ENCODE results near the gene MBP. TPM values are rescaled to one million over a fixed set of nuclear protein-coding genes. Genes with fewer than 3 reads are reported as not detected.

The MBP gene
- total and polyA plus RNA-seq, 9 donors, result 8.7 to 23.0 (median 11.2) TPM

- Histone ChIP-seq H3K27me3 (ENCODE audit: control insufficient read depth, insufficient read depth, low read length) (no peaks in the 10 kb centered on the region), H3K4me3 (ENCODE audit: low read length) (no peak overlapping the region), H3K27ac (ENCODE audit: low read length) (no peak overlapping the region), H3K36me3 (ENCODE audit: control insufficient read depth, insufficient read depth, low read length) (no peaks in the 10 kb centered on the region), H3K4me1 (ENCODE audit: control insufficient read depth, insufficient read depth, low read length) (peaks cover 15% of the 10 kb centered on the region), H3K9me3 (replicated peaks; ENCODE audit: control insufficient read depth, low read depth, low read length) (no peaks in the 10 kb centered on the region)
- DNase-seq, result no peak
- 60% methylated on average over 2 of the region's 10 CpGs for WGBS (ENCODE audit: insufficient coverage)
Measured at GRCh38 chr18:77039196-77040130, 93.1 kb downstream of the MBP start.

- Histone ChIP-seq H3K4me1 (ENCODE audit: control insufficient read depth, insufficient read depth, low read length) (peaks cover 15% of the 10 kb centered on the region), H3K36me3 (ENCODE audit: control insufficient read depth, insufficient read depth, low read length) (no peaks in the 10 kb centered on the region), H3K27me3 (ENCODE audit: control insufficient read depth, insufficient read depth, low read length) (no peaks in the 10 kb centered on the region), H3K9me3 (replicated peaks; ENCODE audit: control insufficient read depth, low read depth, low read length) (no peaks in the 10 kb centered on the region), H3K27ac (ENCODE audit: low read length) (no peak overlapping the region), H3K4me3 (ENCODE audit: low read length) (no peak overlapping the region)
- WGBS (ENCODE audit: insufficient coverage), result no CpG with 5 or more reads among the region's 3 CpGs
- DNase-seq, result no peak
Measured at GRCh38 chr18:77038182-77038858, 94.3 kb downstream of the MBP start.

GRCh38 chr18:77037567-77037966 lies 95.0 kb downstream of the MBP start:
- 92% methylated on average over 8 of the region's 13 CpGs for WGBS (ENCODE audit: insufficient coverage)
- no peak overlapping the region for H3K4me3 ChIP-seq (ENCODE audit: low read length)
- no peaks in the 10 kb centered on the region for H3K9me3 ChIP-seq (replicated peaks; ENCODE audit: control insufficient read depth, low read depth, low read length)
- no peaks in the 10 kb centered on the region for H3K27me3 ChIP-seq (ENCODE audit: control insufficient read depth, insufficient read depth, low read length)
- DNase-seq, result no peak
- no peaks in the 10 kb centered on the region for H3K36me3 ChIP-seq (ENCODE audit: control insufficient read depth, insufficient read depth, low read length)
- no peak overlapping the region for H3K27ac ChIP-seq (ENCODE audit: low read length)
- peaks cover 14% of the 10 kb centered on the region for H3K4me1 ChIP-seq (ENCODE audit: control insufficient read depth, insufficient read depth, low read length)

GRCh38 chr18:77035380-77036187 lies 97.0 kb downstream of the MBP start:
- H3K27me3 ChIP-seq (ENCODE audit: control insufficient read depth, insufficient read depth, low read length), result no peaks in the 10 kb centered on the region
- peak; percentile 86 for DNase-seq
- H3K9me3 ChIP-seq (replicated peaks; ENCODE audit: control insufficient read depth, low read depth, low read length), result no peaks in the 10 kb centered on the region
- H3K4me1 ChIP-seq (ENCODE audit: control insufficient read depth, insufficient read depth, low read length), result peaks cover 16% of the 10 kb centered on the region
- no peak overlapping the region for H3K4me3 ChIP-seq (ENCODE audit: low read length)
- no peaks in the 10 kb centered on the region for H3K36me3 ChIP-seq (ENCODE audit: control insufficient read depth, insufficient read depth, low read length)
- H3K27ac ChIP-seq (ENCODE audit: low read length), result peak overlapping the region; percentile 70
- WGBS (ENCODE audit: insufficient coverage), result 8% methylated on average over 6 of the region's 12 CpGs

GRCh38 chr18:77033575-77033974 lies 99.0 kb downstream of the MBP start:
- DNase-seq, result no peak
- Histone ChIP-seq H3K4me1 (ENCODE audit: control insufficient read depth, insufficient read depth, low read length) (peaks cover 16% of the 10 kb centered on the region), H3K27ac (ENCODE audit: low read length) (no peak overlapping the region), H3K4me3 (ENCODE audit: low read length) (no peak overlapping the region), H3K36me3 (ENCODE audit: control insufficient read depth, insufficient read depth, low read length) (no peaks in the 10 kb centered on the region), H3K27me3 (ENCODE audit: control insufficient read depth, insufficient read depth, low read length) (no peaks in the 10 kb centered on the region), H3K9me3 (replicated peaks; ENCODE audit: control insufficient read depth, low read depth, low read length) (no peaks in the 10 kb centered on the region)
- WGBS (ENCODE audit: insufficient coverage), result 86% methylated on average over 2 of the region's 3 CpGs

GRCh38 chr18:77032181-77032701 lies 100.3 kb downstream of the MBP start:
- no peak for DNase-seq
- Histone ChIP-seq H3K27ac (ENCODE audit: low read length) (no peak overlapping the region), H3K4me3 (ENCODE audit: low read length) (no peak overlapping the region), H3K4me1 (ENCODE audit: control insufficient read depth, insufficient read depth, low read length) (peaks cover 16% of the 10 kb centered on the region), H3K9me3 (replicated peaks; ENCODE audit: control insufficient read depth, low read depth, low read length) (no peaks in the 10 kb centered on the region), H3K27me3 (ENCODE audit: control insufficient read depth, insufficient read depth, low read length) (no peaks in the 10 kb centered on the region), H3K36me3 (ENCODE audit: control insufficient read depth, insufficient read depth, low read length) (no peaks in the 10 kb centered on the region)
- WGBS (ENCODE audit: insufficient coverage), result 80% methylated on average over 12 of the region's 19 CpGs

- WGBS (ENCODE audit: insufficient coverage), result 88% methylated on average over 9 of the region's 9 CpGs
Measured at GRCh38 chr18:77031662-77032061, 100.9 kb downstream of the MBP start.

GRCh38 chr18:77030201-77030600 lies 102.4 kb downstream of the MBP start:
- Histone ChIP-seq H3K36me3 (ENCODE audit: control insufficient read depth, insufficient read depth, low read length) (no peaks in the 10 kb centered on the region), H3K4me3 (ENCODE audit: low read length) (no peak overlapping the region), H3K4me1 (ENCODE audit: control insufficient read depth, insufficient read depth, low read length) (peaks cover 13% of the 10 kb centered on the region), H3K27ac (ENCODE audit: low read length) (no peak overlapping the region), H3K27me3 (ENCODE audit: control insufficient read depth, insufficient read depth, low read length) (no peaks in the 10 kb centered on the region), H3K9me3 (replicated peaks; ENCODE audit: control insufficient read depth, low read depth, low read length) (no peaks in the 10 kb centered on the region)
- WGBS (ENCODE audit: insufficient coverage), result 73% methylated on average over 5 of the region's 7 CpGs
- no peak for DNase-seq

More at GRCh38 chr18:77031662-77032061, 100.9 kb downstream of the MBP start:
- Histone ChIP-seq H3K4me3 (ENCODE audit: low read length) (no peak overlapping the region), H3K27ac (ENCODE audit: low read length) (no peak overlapping the region), H3K9me3 (replicated peaks; ENCODE audit: control insufficient read depth, low read depth, low read length) (no peaks in the 10 kb centered on the region), H3K36me3 (ENCODE audit: control insufficient read depth, insufficient read depth, low read length) (no peaks in the 10 kb centered on the region), H3K4me1 (ENCODE audit: control insufficient read depth, insufficient read depth, low read length) (peaks cover 16% of the 10 kb centered on the region), H3K27me3 (ENCODE audit: control insufficient read depth, insufficient read depth, low read length) (no peaks in the 10 kb centered on the region)
- no peak for DNase-seq

- H3K36me3 ChIP-seq (ENCODE audit: control insufficient read depth, insufficient read depth, low read length), result no peaks in the 10 kb centered on the region
- H3K4me1 ChIP-seq (ENCODE audit: control insufficient read depth, insufficient read depth, low read length), result peaks cover 16% of the 10 kb centered on the region
- H3K27ac ChIP-seq (ENCODE audit: low read length), result no peak overlapping the region
- DNase-seq, result no peak
- WGBS (ENCODE audit: insufficient coverage), result 94% methylated on average over 28 of the region's 28 CpGs
- H3K4me3 ChIP-seq (ENCODE audit: low read length), result no peak overlapping the region
- no peaks in the 10 kb centered on the region for H3K9me3 ChIP-seq (replicated peaks; ENCODE audit: control insufficient read depth, low read depth, low read length)
- H3K27me3 ChIP-seq (ENCODE audit: control insufficient read depth, insufficient read depth, low read length), result no peaks in the 10 kb centered on the region
Measured at GRCh38 chr18:77025831-77026363, 106.7 kb downstream of the MBP start.
